DMS153 treated with DMSO at 0.1 percent for 48 hours (cell line): ENCODE measurements around the gene ACP6.
"Not testable (repeated sequence)": the region's sequence is repeated elsewhere in the genome, so short reads cannot be mapped to it uniquely, and the experiment has no call there.

ENCODE experiments used
- DNase-seq: peaks from one replicate; lab custom pipeline; 2025; ENCODE audit not compliant: unreplicated experiment; lab: John Stamatoyannopoulos, UW

The ACP6 gene

GRCh38 chr1:147670319-147671001, at the start of gene ACP6:
ACP6 (minus strand) TSS chr1:147670524; CDS start chr1:147670048, 476 bp downstream.
- DNase-seq = peak; percentile 91

- DNase-seq = no peak
Measured at GRCh38 chr1:147719711-147720225, 49.4 kb upstream of the ACP6 start.

DNA sequence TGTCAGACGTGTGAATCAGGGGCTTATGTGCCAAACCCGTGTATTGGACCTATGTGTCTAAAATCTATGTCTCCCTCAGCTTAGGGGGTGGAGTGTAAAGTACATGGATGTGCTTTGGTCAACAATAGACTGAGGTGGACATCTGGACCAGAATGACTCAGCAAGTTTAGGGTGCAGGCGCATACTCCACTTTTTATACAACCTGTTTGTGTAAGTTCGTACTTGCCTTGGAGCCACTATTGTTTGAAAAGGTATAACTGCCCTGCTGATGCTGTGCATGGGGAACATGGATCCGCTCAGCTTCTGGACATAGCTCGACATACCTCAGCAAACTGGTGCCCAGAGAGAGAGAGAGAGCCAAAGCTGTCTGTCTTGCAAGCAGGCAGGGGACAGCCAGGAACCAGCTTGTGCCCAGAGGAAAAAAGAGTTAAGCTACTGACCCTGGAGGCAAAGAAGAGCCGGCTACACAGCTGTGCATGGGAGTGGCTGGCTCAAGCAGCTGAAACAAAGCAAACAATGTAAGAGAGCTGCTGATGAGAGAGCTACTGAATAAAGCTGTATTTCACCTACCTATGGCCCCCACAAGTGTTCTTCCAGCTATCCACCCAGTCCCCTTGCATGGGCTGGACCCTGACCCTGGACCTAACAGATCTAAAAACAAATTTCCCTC, 48.8 kb upstream of the ACP6 start:
- DNase-seq = no peak

DNA sequence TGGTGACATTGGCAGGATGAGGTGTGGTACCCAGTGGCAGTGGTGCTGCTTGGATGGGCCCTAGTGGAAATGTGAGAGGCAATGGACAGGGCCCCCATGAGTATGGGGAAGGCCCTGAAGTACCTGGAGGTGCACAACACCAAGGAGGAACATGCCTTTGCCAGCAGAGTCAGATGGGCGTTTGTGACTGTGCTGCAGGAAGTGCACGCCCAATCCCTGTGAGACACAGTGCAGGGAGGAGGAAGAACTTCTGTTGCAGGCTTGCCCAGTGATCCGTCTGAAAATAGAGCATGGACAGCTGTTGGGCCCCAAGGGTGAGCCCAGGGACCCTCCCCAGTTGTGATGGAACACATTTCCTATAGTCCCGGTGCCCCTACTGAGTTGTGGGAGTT, 47.4 kb upstream of the ACP6 start:
- DNase-seq = no peak

DNA sequence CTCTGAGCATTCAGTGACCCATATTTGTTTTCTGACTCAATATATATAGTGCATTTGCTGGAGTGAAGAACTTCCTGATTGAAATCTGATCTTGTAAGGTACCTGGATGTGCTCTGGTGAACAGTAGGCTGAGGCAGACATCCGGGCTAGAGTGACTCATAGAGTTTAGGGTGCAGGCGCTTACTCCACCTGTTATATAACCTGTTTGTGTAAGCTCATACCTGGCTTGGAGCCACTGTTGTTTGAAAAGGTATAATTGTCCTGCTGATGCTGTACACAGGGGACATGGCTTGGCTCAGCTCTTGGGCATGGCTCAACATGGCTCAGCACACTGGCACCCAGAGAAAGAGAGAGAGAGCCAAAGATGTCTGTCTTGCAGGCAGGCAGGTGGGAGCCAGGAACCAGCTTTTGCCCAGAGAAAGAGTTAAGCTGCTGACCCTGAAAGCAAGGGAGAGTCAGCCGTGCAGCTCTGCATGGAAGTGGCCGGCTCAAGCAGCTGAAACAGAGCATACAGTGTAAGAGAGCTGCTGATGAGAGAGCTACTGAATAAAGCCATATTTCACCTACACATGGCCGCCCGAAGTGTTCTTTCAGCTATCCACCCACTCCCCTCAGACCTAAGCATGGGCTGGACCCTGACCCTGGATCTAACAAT, 46.9 kb upstream of the ACP6 start:
- peak; percentile 99 for DNase-seq

GRCh38 chr1:147712605-147713004, 42.3 kb upstream of the ACP6 start:
- no peak for DNase-seq

- DNase-seq = peak; percentile 96
Measured at GRCh38 chr1:147700042-147701006, 30.0 kb upstream of the ACP6 start.

- no peak for DNase-seq
Measured at GRCh38 chr1:147699686-147700041, 29.3 kb upstream of the ACP6 start.

DNA sequence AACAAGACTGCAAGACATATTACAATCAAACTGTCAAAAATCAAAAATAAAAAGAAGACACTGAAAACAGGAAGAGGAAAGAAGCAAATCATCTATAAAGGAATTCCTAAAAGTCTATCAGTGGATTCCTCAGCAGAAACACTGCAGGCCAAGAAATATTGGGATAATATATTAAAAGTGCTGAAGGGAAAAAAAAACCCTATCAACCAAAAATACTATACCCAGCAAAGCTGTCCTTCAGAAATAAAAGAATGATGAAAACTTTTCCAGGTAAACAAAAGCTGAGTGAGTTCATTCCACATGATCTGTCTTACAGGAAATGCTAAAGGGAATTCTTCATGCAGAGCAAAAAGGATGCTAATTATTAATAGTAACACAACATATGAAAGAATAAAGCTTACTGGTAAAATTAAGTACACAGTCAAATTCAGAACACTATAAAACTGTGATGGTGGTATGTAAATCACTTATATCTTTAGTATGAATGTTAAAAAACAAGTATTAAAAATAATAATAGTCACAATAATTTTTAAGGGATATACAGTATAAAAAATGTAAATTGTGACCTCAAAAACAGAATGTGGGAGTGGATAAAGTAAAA, 12.9 kb upstream of the ACP6 start:
- no peak for DNase-seq

DNA sequence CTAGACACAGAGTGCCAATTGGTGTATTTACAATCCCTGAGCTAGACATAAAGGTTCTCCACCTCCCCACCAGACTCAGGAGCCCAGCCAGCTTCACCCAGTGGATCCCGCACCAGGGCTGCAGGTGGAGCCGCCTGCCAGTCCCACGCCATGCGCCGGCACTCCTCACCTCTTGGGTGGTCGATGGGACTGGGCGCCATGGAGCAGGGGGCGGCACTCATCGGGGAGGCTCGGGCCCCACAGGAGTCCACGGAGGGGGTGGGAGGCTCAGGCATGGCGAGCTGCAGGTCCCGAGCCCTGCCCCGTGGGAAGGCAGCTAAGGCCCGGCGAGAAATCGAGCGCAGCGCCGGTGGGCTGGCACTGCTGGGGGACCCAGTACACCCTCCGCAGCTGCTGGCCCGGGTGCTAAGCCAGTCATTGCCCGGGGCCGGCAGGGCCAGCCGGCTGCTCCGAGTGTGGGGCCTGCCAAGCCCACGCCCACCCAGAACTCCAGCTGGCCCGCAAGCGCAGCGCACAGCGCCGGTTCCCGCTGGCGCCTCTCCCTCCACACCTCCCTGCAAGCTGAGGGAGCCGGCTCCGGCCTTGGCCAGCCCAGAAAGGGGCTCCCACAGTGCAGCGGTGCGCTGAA, 10.4 kb upstream of the ACP6 start:
- DNase-seq = not testable (repeated sequence)

DNA sequence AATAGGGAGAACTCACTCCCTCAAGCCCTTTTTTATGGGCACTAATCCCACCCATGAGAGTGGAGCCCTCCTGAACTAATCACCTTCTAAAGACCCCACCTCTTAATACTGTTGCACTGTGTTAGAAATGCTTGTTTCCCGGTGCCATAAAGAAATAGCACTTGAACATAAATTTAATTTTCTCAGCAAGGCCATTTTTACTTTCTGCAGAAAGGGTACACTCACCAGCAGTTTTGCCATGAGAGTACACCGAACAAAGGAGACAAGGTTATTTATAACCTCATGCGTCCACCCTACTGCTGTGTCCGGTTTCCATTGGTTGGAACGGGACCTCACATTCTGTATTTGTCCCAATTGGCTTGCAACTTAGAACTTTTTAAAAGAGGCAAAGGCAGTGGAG, 7.4 kb upstream of the ACP6 start:
- DNase-seq = not testable (repeated sequence)

DNA sequence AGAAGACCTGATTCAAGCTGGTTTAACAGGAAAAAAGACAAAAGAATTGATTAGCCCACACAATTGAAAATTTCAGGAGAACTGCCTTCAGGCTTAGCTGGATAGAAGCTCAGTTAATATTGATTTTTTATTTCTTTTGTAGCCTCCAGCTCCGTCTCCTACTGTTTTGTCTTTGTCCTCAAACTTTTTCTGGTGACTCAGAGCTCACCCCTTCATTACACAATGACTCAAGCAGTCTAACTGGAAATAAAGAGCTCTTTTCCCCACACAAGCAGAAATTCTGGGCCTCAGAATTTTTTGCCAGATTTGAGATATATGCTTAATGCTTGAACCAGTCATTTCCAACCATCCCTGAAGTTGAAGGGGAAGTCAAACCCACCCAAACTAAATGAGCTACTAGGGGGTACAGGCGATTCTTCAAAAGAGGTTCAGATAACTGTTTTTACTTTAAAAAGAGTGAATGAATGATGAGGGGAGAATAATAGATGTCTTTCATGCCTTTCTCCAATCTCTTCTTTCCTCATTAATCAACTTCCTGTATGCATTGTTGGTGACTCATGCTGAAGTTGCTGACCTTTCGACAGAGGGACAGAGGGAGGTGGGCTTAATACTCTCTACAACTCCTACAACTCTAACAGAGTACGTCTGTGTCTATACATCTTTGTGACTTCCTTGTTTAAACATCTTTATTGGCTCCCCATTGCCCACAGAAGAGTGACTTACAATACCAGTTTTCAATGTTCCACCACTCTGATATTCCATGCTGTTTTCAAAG, 6.2 kb upstream of the ACP6 start:
- no peak for DNase-seq

- DNase-seq = no peak
Measured at GRCh38 chr1:147673816-147674215, 3.5 kb upstream of the ACP6 start.

DNA sequence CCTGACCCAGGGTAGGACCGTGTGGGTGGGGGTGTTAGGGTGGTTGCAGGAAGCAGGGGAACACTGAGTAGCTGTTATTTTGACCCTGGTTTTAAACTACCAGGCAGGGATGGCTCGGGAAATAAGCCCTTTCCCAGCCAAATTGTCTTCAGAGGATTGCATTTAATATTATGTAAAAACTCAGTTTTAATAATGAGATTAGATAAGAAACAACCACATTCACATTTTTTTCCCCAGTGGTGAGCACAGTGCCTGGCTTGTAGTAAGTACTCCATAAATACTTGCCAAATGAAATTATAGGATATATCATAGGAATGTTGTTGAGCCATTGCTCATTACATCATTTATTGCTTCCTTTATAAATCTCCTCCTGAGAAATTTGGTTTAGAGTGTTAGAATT, 3.1 kb upstream of the ACP6 start:
- no peak for DNase-seq

GRCh38 chr1:147669469-147670318, 630 bp downstream of the ACP6 start:
- DNase-seq = peak; percentile 19

- DNase-seq = no peak
Measured at GRCh38 chr1:147665521-147665920, 4.8 kb downstream of the ACP6 start.

DNA sequence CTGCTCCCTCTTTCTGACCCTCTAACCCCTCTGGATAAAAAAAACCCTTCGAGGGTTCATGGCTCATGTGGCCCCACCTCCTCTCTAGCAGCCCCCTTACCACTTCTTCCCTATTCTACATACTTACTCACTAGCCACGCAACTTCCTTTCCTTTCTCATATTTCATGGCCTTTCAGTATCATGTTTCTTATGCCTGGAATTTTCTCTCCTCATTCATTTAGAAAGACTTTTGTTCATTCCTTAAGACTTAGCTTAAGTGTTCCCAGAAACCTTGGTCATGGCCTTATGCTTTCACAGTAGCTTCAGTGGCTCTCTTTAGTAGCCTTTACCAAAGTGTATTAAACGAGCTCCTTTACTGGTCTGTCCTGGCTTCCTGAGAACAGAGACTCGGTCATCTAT, 6.1 kb downstream of the ACP6 start:
- no peak for DNase-seq

GRCh38 chr1:147654511-147654910, 15.8 kb downstream of the ACP6 start:
- DNase-seq = no peak
